ENCODE data around the gene FITM1. TPM values are rescaled to one million over a fixed set of nuclear protein-coding genes. Genes with fewer than 3 reads are reported as not detected.

FITM1 gene
- total RNA-seq, 1 experiment from 2014 or later: 0.55 TPM

GRCh38 chr14:24156840-24157239 lies 26.4 kb downstream of the FITM1 start:
- no TSS peak for BruUV-seq (replicated peaks)
- CTCF ChIA-PET: no interaction called here
- H3K36me3 ChIP-seq (ENCODE audit: low read depth, low read length): peaks cover 36% of the 10 kb centered on the region; the same call in 1 of the 2 replicates

GRCh38 chr14:24157331-24157730 lies 26.9 kb downstream of the FITM1 start:
- no peak overlapping the region for H3K4me2 ChIP-seq (ENCODE audit: low read length)
- no peak overlapping the region for H3K4me3 ChIP-seq (ENCODE audit: low read length)
- peaks cover 4% of the 10 kb centered on the region for H3F3A ChIP-seq (ENCODE audit: low read length, unreplicated experiment)
- intact Hi-C loops (cut with micrococcal nuclease): no loop called here
- ChIA-PET CTCF (no interaction called here), POLR2A (ENCODE audit: unreplicated experiment) (no interaction called here)
- peaks cover 13% of the 10 kb centered on the region for H3K4me1 ChIP-seq (ENCODE audit: insufficient read depth, low read length)
- no TSS peak for BruUV-seq (replicated peaks)
- TF ChIP-seq CTCF (conservative IDR thresholded peaks at IDR 0.05; ENCODE audit: low read depth, low read length) (no peak), EZH2 (IDR thresholded peaks at IDR 0.05; ENCODE audit: low read length, unreplicated experiment) (no peak), EZH2phosphoT487 (IDR thresholded peaks at IDR 0.05; ENCODE audit: borderline replicate concordance, low read length) (no peak)
- H3K36me3 ChIP-seq (ENCODE audit: low read depth, low read length): peaks cover 34% of the 10 kb centered on the region; the same call in 1 of the 2 replicates
- no peaks in the 10 kb centered on the region for H3K27me3 ChIP-seq (ENCODE audit: low read length)
- no peak overlapping the region for H2AFZ ChIP-seq (ENCODE audit: low read length)
- no peaks in the 10 kb centered on the region for H3K9me3 ChIP-seq (ENCODE audit: low read length)
- DNase-seq: no peak
- no peak for ATAC-seq
- no peaks in the 10 kb centered on the region for H4K20me1 ChIP-seq (ENCODE audit: low read length)
- H3K27ac ChIP-seq (ENCODE audit: low read length): no peak overlapping the region
- H3K79me2 ChIP-seq (ENCODE audit: low read length): no peaks in the 10 kb centered on the region
- H3K9ac ChIP-seq (ENCODE audit: low read length): no peak overlapping the region
- H3K9me2 ChIP-seq (replicated peaks; ENCODE audit: low read length): no peaks in the 10 kb centered on the region

More at GRCh38 chr14:24156840-24157239, 26.4 kb downstream of the FITM1 start:
- no peaks in the 10 kb centered on the region for H3K27me3 ChIP-seq (ENCODE audit: low read length)
- TF ChIP-seq EZH2 (IDR thresholded peaks at IDR 0.05; ENCODE audit: low read length, unreplicated experiment) (no peak), EZH2phosphoT487 (IDR thresholded peaks at IDR 0.05; ENCODE audit: borderline replicate concordance, low read length) (no peak), CTCF (conservative IDR thresholded peaks at IDR 0.05; ENCODE audit: low read depth, low read length) (no peak)
- no peak overlapping the region for H3K4me2 ChIP-seq (ENCODE audit: low read length)
- no peak overlapping the region for H3K4me3 ChIP-seq (ENCODE audit: low read length)
- intact Hi-C loops (cut with micrococcal nuclease): no loop called here
- peaks cover 12% of the 10 kb centered on the region for H3K4me1 ChIP-seq (ENCODE audit: insufficient read depth, low read length)
- no peak for DNase-seq
- no peaks in the 10 kb centered on the region for H4K20me1 ChIP-seq (ENCODE audit: low read length)
- no peaks in the 10 kb centered on the region for H3K9me2 ChIP-seq (replicated peaks; ENCODE audit: low read length)
- no peaks in the 10 kb centered on the region for H3K79me2 ChIP-seq (ENCODE audit: low read length)
- H3F3A ChIP-seq (ENCODE audit: low read length, unreplicated experiment): peaks cover 4% of the 10 kb centered on the region
- ATAC-seq: no peak
- H3K9ac ChIP-seq (ENCODE audit: low read length): no peak overlapping the region
- POLR2A ChIA-PET (ENCODE audit: unreplicated experiment): no interaction called here
- H3K9me3 ChIP-seq (ENCODE audit: low read length): no peaks in the 10 kb centered on the region
- no peak overlapping the region for H2AFZ ChIP-seq (ENCODE audit: low read length)
- H3K27ac ChIP-seq (ENCODE audit: low read length): no peak overlapping the region

- no TSS peak for BruUV-seq (replicated peaks)
- Histone ChIP-seq H3K4me3 (ENCODE audit: low read length) (no peak overlapping the region), H3K9ac (ENCODE audit: low read length) (no peak overlapping the region), H3K4me2 (ENCODE audit: low read length) (no peak overlapping the region), H3K27ac (ENCODE audit: low read length) (no peak overlapping the region), H3K36me3 (ENCODE audit: low read depth, low read length) (peaks cover 35% of the 10 kb centered on the region), H3K9me2 (replicated peaks; ENCODE audit: low read length) (no peaks in the 10 kb centered on the region), H2AFZ (ENCODE audit: low read length) (no peak overlapping the region), H3K79me2 (ENCODE audit: low read length) (no peaks in the 10 kb centered on the region), H3K27me3 (ENCODE audit: low read length) (no peaks in the 10 kb centered on the region), H3K9me3 (ENCODE audit: low read length) (no peaks in the 10 kb centered on the region), H4K20me1 (ENCODE audit: low read length) (no peaks in the 10 kb centered on the region), H3K4me1 (ENCODE audit: insufficient read depth, low read length) (peaks cover 13% of the 10 kb centered on the region), H3F3A (ENCODE audit: low read length, unreplicated experiment) (peaks cover 4% of the 10 kb centered on the region)
- DNase-seq (no peak), ATAC-seq (no peak)
- TF ChIP-seq CTCF (conservative IDR thresholded peaks at IDR 0.05; ENCODE audit: low read depth, low read length): no peak
- no peak for TF ChIP-seq EZH2 (IDR thresholded peaks at IDR 0.05; ENCODE audit: low read length, unreplicated experiment)
- no peak for TF ChIP-seq EZH2phosphoT487 (IDR thresholded peaks at IDR 0.05; ENCODE audit: borderline replicate concordance, low read length)
- ChIA-PET POLR2A (ENCODE audit: unreplicated experiment) (interaction anchor here (0.5 kb wide), 1 partner anchor 54 kb away, joined by 3 read pairs; no protein-coding TSS in a partner anchor), CTCF (interaction anchor here (0.6 to 1.3 kb wide), 2 partner anchors 24 to 51 kb away, joined by 3 to 4 read pairs; partner anchors contain the start of gene PSME1)
- intact Hi-C loops (cut with micrococcal nuclease): loop anchor here (2.0 kb wide), 1 partner anchor 101 kb away; no protein-coding TSS in a partner anchor
Measured at GRCh38 chr14:24159777-24160498, 29.5 kb downstream of the FITM1 start.

Measured in PC-3 (cell line).